Colonic mucosa (tissue), 4 donors: ENCODE data around the gene TK1. TPM values are rescaled to one million over a fixed set of nuclear protein-coding genes. Genes with fewer than 3 reads are reported as not detected.

Source experiments
- DNase-seq: peaks from one replicate; pipeline ENCODE4 v3.0.0-alpha.2; 2020
- H3K27ac ChIP-seq: fragments of 200-600 bp; one replicate; pipeline ENCODE4 v1.8.0; 2021
- H3K27me3 ChIP-seq: fragments of 200-600 bp; one replicate; pipeline ENCODE4 v1.8.0; 2021
- H3K36me3 ChIP-seq: fragments of 200-600 bp; one replicate; pipeline ENCODE4 v1.8.0; 2021
- H3K4me1 ChIP-seq: fragments of 200-600 bp; one replicate; pipeline ENCODE4 v1.8.0; 2021; ENCODE audit warnings: mild to moderate bottlenecking
- H3K4me3 ChIP-seq: fragments of 200-600 bp; one replicate; pipeline ENCODE4 v1.8.0; 2021
- H3K9ac ChIP-seq, 2 donors: one replicate each; pipeline ENCODE4 v1.7.0; 2013; ENCODE audit warnings: control low read depth in 2 of 2, low read depth in 2 of 2, low read length in 2 of 2
- H3K9me3 ChIP-seq: fragments of 200-600 bp; one replicate; pipeline ENCODE4 v1.8.0; 2021
- CTCF ChIP-seq: fragments of 200-600 bp; IDR thresholded peaks from one replicate; pipeline ENCODE4 v1.8.0; 2022; ENCODE audit warnings: antibody characterized with exemption, mild to moderate bottlenecking
- intact Hi-C: fragments of 100-400 bp; cut with DNase I; formaldehyde crosslinking; loops from one replicate; pipeline ENCODE4 v1.14.1; 2022
- total RNA-seq, 2 donors: library from RNA; stranded (reverse); fragmentation: NEBNext Ultra II Directional in 1 of 2; extraction: Animal tissue kit (Norgen Biotek cat#: 25700) in 1 of 2; gene quantifications; one replicate each; pipeline ENCODE4 v1.2.1, GENCODE V29; 2021
- donor health status: healthy.
- donor health status: DM: no; HTN: no; CAD: no.
- donor health status: DM: no; HTN: no; CAD: no.

Gene TK1
- total RNA-seq, 2 donors from 2014 or later: 37.7 to 135 TPM

GRCh38 chr17:78179372-78179771 is 7.5 kb downstream of the TK1 start:
- intact Hi-C loops: loop anchor here (5.0 kb wide), 1 partner anchor 67 kb away; no protein-coding TSS in a partner anchor
- Histone ChIP-seq H3K9ac (no peak overlapping the region), H3K9me3 (no peaks in the 10 kb centered on the region), H3K4me1 (peaks cover 27% of the 10 kb centered on the region), H3K27me3 (no peaks in the 10 kb centered on the region), H3K27ac (peak overlapping the region; percentile 10), H3K4me3 (no peak overlapping the region), H3K36me3 (no peaks in the 10 kb centered on the region)
- DNase-seq: no peak
- TF ChIP-seq CTCF: no peak

GRCh38 chr17:78176548-78177025 is 10.3 kb downstream of the TK1 start:
- intact Hi-C loops: loop anchor here (5.0 kb wide), 1 partner anchor 64 kb away; no protein-coding TSS in a partner anchor
- H3K4me3 ChIP-seq: no peak overlapping the region
- H3K9me3 ChIP-seq: no peaks in the 10 kb centered on the region
- H3K36me3 ChIP-seq: no peaks in the 10 kb centered on the region
- H3K27me3 ChIP-seq: no peaks in the 10 kb centered on the region
- TF ChIP-seq CTCF: peak; percentile 96
- H3K27ac ChIP-seq: peak overlapping the region; percentile 28
- peaks cover 53% of the 10 kb centered on the region for H3K4me1 ChIP-seq
- peak; percentile 84 for DNase-seq
- H3K9ac ChIP-seq: peak overlapping the region in 1 of 2 donors; percentile 68

- Histone ChIP-seq H3K4me3 (no peak overlapping the region), H3K27ac (peak overlapping the region; percentile 88), H3K9ac (peak overlapping the region in 1 of 2 donors; percentile 68), H3K27me3 (no peaks in the 10 kb centered on the region), H3K4me1 (peaks cover 63% of the 10 kb centered on the region), H3K36me3 (no peaks in the 10 kb centered on the region), H3K9me3 (no peaks in the 10 kb centered on the region)
- DNase-seq: no peak
- intact Hi-C loops: loop anchor here (5.0 kb wide), 1 partner anchor 63 kb away; no protein-coding TSS in a partner anchor
- no peak for TF ChIP-seq CTCF
These were observed 11.2 kb downstream of the TK1 start for GRCh38 chr17:78175643-78175981.

GRCh38 chr17:78174870-78175642 is 11.8 kb downstream of the TK1 start:
- no peak overlapping the region for H3K4me3 ChIP-seq
- H3K9ac ChIP-seq: peak overlapping the region; percentile 31 to 68

GRCh38 chr17:78174346-78174869 is 12.4 kb downstream of the TK1 start:
- Histone ChIP-seq H3K27ac (peak overlapping the region; percentile 88), H3K9me3 (no peaks in the 10 kb centered on the region), H3K9ac (peak overlapping the region; percentile 62 to 68), H3K4me1 (peaks cover 71% of the 10 kb centered on the region), H3K4me3 (no peak overlapping the region), H3K27me3 (no peaks in the 10 kb centered on the region), H3K36me3 (no peaks in the 10 kb centered on the region)
- DNase-seq: peak; percentile 92
- intact Hi-C loops: loop anchor here (5.0 kb wide), 1 partner anchor 47 kb away; the partner anchor contains the start of gene TMC6
- TF ChIP-seq CTCF: peak; percentile 42

More at GRCh38 chr17:78174870-78175642, 11.8 kb downstream of the TK1 start:
- no peaks in the 10 kb centered on the region for H3K36me3 ChIP-seq
- TF ChIP-seq CTCF: no peak
- H3K27ac ChIP-seq: peak overlapping the region; percentile 88
- peak; percentile 69 for DNase-seq
- H3K4me1 ChIP-seq: peaks cover 66% of the 10 kb centered on the region
- no peaks in the 10 kb centered on the region for H3K27me3 ChIP-seq
- no peaks in the 10 kb centered on the region for H3K9me3 ChIP-seq
- intact Hi-C loops: loop anchor here (5.0 kb wide), 2 partner anchors 48 to 63 kb away; partner anchors contain the start of gene TMC6
